ENCODE results near the gene C9orf43.

The C9orf43 gene

DNA sequence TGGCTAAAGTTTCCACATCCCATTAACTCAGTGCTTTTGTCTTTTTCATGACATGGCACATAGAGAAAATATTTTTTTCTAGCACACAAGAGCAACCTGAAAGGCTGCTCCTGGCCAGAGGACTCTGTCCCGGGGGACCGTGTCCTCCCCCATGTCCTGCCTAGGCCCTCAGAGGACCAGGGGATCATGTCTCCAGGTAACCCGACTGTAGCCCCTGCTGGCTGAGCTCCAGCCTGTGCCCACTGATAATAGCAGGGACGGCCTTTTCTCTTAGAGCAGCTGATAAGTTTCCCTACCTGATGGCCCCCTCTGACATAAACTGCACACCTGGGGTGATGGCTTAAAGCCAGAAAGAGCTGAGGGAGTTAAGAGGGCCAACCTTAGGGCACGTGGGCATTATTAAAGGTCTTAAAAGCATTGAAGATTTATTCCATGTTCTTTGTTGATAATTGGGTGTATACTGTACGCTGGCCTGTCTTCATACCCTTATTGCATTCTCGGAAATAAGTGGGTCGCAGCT, 39.7 kb upstream of the C9orf43 start:
- no peak overlapping the region for H2AFZ ChIP-seq (ENCODE audit: low read length)
- H2BK120ac ChIP-seq (ENCODE audit: low read depth, low read length): no peak overlapping the region
- no peak overlapping the region for H2AK5ac ChIP-seq (ENCODE audit: low read depth, low read length)
- no peak overlapping the region for H3K27ac ChIP-seq (replicated peaks; ENCODE audit: low read length)
- H3K4ac ChIP-seq (ENCODE audit: low read length): no peak overlapping the region
- no peak overlapping the region for H4K8ac ChIP-seq (ENCODE audit: low read depth, low read length)
- H3K4me3 ChIP-seq (ENCODE audit: low read length in 2 of 2): no peak overlapping the region
- H2BK5ac ChIP-seq (ENCODE audit: low read length): no peak overlapping the region
- no peak for DNase-seq (ENCODE audit: low spot score)
- H3K23ac ChIP-seq (ENCODE audit: low read depth, low read length, poor library complexity): no peak overlapping the region
- WGBS, 2 donors (ENCODE audit: extremely low coverage in 2 of 2, insufficient read length in 2 of 2, insufficient replicate concordance in 1 of 2): no CpG with 5 or more reads among the region's 8 CpGs
- no peak overlapping the region for H2BK15ac ChIP-seq (ENCODE audit: low read length)
- H3K36me3 ChIP-seq (replicated peaks in 1 of 2; ENCODE audit: control insufficient read depth in 2 of 2, insufficient read depth in 2 of 2, low read length in 2 of 2): peaks cover 11 to 16% of the 10 kb centered on the region in 2 donors
- H4K91ac ChIP-seq (ENCODE audit: low read depth, low read length, poor library complexity): no peak overlapping the region
- H3K14ac ChIP-seq (ENCODE audit: low read length): no peak overlapping the region
- H3K4me1 ChIP-seq (ENCODE audit: control insufficient read depth in 2 of 2, insufficient read depth in 1 of 2, low read depth in 1 of 2, low read length in 2 of 2): peaks cover 0 to 7% of the 10 kb centered on the region in 2 donors
- H3K27me3 ChIP-seq (ENCODE audit: control insufficient read depth in 3 of 3, insufficient read depth in 3 of 3, low read depth in 1 of 3, low read length in 3 of 3): peaks cover 0 to 19% (median 0%) of the 10 kb centered on the region in 3 experiments
- no peaks in the 10 kb centered on the region for H3K79me1 ChIP-seq (ENCODE audit: low read depth, low read length)
- no peak overlapping the region for H3K4me2 ChIP-seq (ENCODE audit: insufficient read depth, low read length, poor library complexity, severe bottlenecking)
- no peaks in the 10 kb centered on the region for H3K9me3 ChIP-seq (replicated peaks in 1 of 2; ENCODE audit: control insufficient read depth in 2 of 2, insufficient read depth in 1 of 2, low read depth in 1 of 2, low read length in 2 of 2)
- H3K18ac ChIP-seq (ENCODE audit: low read length): no peak overlapping the region
- H2BK12ac ChIP-seq (ENCODE audit: low read length): no peak overlapping the region
- H3K9ac ChIP-seq (ENCODE audit: low read depth, low read length, poor library complexity): no peak overlapping the region

DNA sequence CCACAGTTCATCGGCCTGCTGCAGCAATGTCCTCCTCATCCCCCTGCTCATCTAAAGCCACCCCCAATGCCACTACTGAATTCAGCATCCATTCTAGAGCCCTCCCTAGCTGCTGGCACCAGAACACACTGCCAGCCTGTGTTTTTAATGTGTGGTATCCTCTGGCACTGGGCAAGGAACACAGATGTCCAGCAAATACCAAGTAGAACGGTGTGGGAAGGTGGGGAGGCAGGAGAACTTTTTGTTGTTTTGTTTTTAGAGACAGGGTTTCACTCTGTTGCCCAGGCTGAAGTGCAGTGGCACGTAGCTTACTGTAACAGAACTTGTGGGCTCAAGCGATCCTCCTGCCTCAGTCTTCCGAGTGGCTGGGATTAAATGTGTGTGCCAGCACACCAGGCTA, 38.5 kb upstream of the C9orf43 start:
- Histone ChIP-seq H4K8ac (ENCODE audit: low read depth, low read length) (no peak overlapping the region), H3K27me3 (ENCODE audit: control insufficient read depth in 3 of 3, insufficient read depth in 3 of 3, low read depth in 1 of 3, low read length in 3 of 3) (peaks cover 0 to 14% (median 0%) of the 10 kb centered on the region in 3 experiments), H3K23ac (ENCODE audit: low read depth, low read length, poor library complexity) (peak overlapping the region; percentile 52), H3K4me2 (ENCODE audit: insufficient read depth, low read length, poor library complexity, severe bottlenecking) (no peak overlapping the region), H3K18ac (ENCODE audit: low read length) (no peak overlapping the region), H3K79me1 (ENCODE audit: low read depth, low read length) (no peaks in the 10 kb centered on the region), H2AK5ac (ENCODE audit: low read depth, low read length) (no peak overlapping the region), H3K36me3 (replicated peaks in 1 of 2; ENCODE audit: control insufficient read depth in 2 of 2, insufficient read depth in 2 of 2, low read length in 2 of 2) (peaks cover 11 to 16% of the 10 kb centered on the region in 2 donors), H2BK120ac (ENCODE audit: low read depth, low read length) (no peak overlapping the region), H3K9ac (ENCODE audit: low read depth, low read length, poor library complexity) (no peak overlapping the region), H3K4me1 (ENCODE audit: control insufficient read depth in 2 of 2, insufficient read depth in 1 of 2, low read depth in 1 of 2, low read length in 2 of 2) (peaks cover 0 to 7% of the 10 kb centered on the region in 2 donors), H4K91ac (ENCODE audit: low read depth, low read length, poor library complexity) (no peak overlapping the region), H2BK5ac (ENCODE audit: low read length) (no peak overlapping the region), H2AFZ (ENCODE audit: low read length) (no peak overlapping the region), H2BK12ac (ENCODE audit: low read length) (no peak overlapping the region), H3K4ac (ENCODE audit: low read length) (no peak overlapping the region), H3K4me3 (ENCODE audit: low read length in 2 of 2) (no peak overlapping the region), H3K14ac (ENCODE audit: low read length) (no peak overlapping the region), H2BK15ac (ENCODE audit: low read length) (no peak overlapping the region), H3K9me3 (replicated peaks in 1 of 2; ENCODE audit: control insufficient read depth in 2 of 2, insufficient read depth in 1 of 2, low read depth in 1 of 2, low read length in 2 of 2) (no peaks in the 10 kb centered on the region), H3K27ac (replicated peaks; ENCODE audit: low read length) (no peak overlapping the region)
- no CpG with 5 or more reads among the region's 5 CpGs for WGBS, 2 donors (ENCODE audit: extremely low coverage in 2 of 2, insufficient read length in 2 of 2, insufficient replicate concordance in 1 of 2)
- DNase-seq (ENCODE audit: low spot score): no peak

DNA sequence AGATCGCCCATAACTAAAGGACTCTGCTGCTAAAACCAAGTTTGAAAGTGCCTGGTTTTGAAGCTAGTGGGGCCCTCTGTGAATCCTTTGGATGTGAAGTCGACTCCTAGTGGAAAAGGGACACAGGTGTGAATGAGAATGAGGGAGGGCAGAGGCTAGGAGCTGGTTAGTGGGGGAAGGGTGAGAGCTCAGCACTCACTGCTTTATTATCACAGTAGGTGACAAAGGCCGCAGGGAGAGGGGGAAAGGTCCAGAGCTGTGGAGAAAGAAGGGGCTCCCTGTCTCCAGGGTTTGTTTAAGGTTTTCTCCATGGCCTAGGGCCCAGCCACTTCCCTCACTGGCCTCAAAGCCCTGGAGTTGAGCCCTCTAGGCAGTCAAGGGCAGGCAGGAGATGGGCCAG, 37.3 kb upstream of the C9orf43 start:
- no peaks in the 10 kb centered on the region for H3K79me1 ChIP-seq (ENCODE audit: low read depth, low read length)
- H3K4me2 ChIP-seq (ENCODE audit: insufficient read depth, low read length, poor library complexity, severe bottlenecking): no peak overlapping the region
- no peak overlapping the region for H3K14ac ChIP-seq (ENCODE audit: low read length)
- no peak overlapping the region for H3K27ac ChIP-seq (replicated peaks; ENCODE audit: low read length)
- no peak overlapping the region for H4K8ac ChIP-seq (ENCODE audit: low read depth, low read length)
- no peak overlapping the region for H4K91ac ChIP-seq (ENCODE audit: low read depth, low read length, poor library complexity)
- H3K4ac ChIP-seq (ENCODE audit: low read length): no peak overlapping the region
- WGBS, 2 donors (ENCODE audit: extremely low coverage in 2 of 2, insufficient read length in 2 of 2, insufficient replicate concordance in 1 of 2): no CpG with 5 or more reads among the region's 3 CpGs
- H3K9ac ChIP-seq (ENCODE audit: low read depth, low read length, poor library complexity): peak overlapping the region; percentile 37
- H2BK12ac ChIP-seq (ENCODE audit: low read length): no peak overlapping the region
- H3K4me3 ChIP-seq (ENCODE audit: low read length in 2 of 2): no peak overlapping the region
- DNase-seq (ENCODE audit: low spot score): no peak
- H3K18ac ChIP-seq (ENCODE audit: low read length): no peak overlapping the region
- H3K9me3 ChIP-seq (replicated peaks in 1 of 2; ENCODE audit: control insufficient read depth in 2 of 2, insufficient read depth in 1 of 2, low read depth in 1 of 2, low read length in 2 of 2): no peaks in the 10 kb centered on the region
- no peak overlapping the region for H2AK5ac ChIP-seq (ENCODE audit: low read depth, low read length)
- no peak overlapping the region for H2AFZ ChIP-seq (ENCODE audit: low read length)
- H3K4me1 ChIP-seq (ENCODE audit: control insufficient read depth in 2 of 2, insufficient read depth in 1 of 2, low read depth in 1 of 2, low read length in 2 of 2): peaks cover 0 to 7% of the 10 kb centered on the region in 2 donors
- peak overlapping the region; percentile 6 for H2BK5ac ChIP-seq (ENCODE audit: low read length)
- H2BK15ac ChIP-seq (ENCODE audit: low read length): no peak overlapping the region
- H3K23ac ChIP-seq (ENCODE audit: low read depth, low read length, poor library complexity): no peak overlapping the region
- peaks cover 11 to 16% of the 10 kb centered on the region in 2 donors for H3K36me3 ChIP-seq (replicated peaks in 1 of 2; ENCODE audit: control insufficient read depth in 2 of 2, insufficient read depth in 2 of 2, low read length in 2 of 2)
- no peak overlapping the region for H2BK120ac ChIP-seq (ENCODE audit: low read depth, low read length)
- peaks cover 0 to 10% (median 0%) of the 10 kb centered on the region in 3 experiments for H3K27me3 ChIP-seq (ENCODE audit: control insufficient read depth in 3 of 3, insufficient read depth in 3 of 3, low read depth in 1 of 3, low read length in 3 of 3)

DNA sequence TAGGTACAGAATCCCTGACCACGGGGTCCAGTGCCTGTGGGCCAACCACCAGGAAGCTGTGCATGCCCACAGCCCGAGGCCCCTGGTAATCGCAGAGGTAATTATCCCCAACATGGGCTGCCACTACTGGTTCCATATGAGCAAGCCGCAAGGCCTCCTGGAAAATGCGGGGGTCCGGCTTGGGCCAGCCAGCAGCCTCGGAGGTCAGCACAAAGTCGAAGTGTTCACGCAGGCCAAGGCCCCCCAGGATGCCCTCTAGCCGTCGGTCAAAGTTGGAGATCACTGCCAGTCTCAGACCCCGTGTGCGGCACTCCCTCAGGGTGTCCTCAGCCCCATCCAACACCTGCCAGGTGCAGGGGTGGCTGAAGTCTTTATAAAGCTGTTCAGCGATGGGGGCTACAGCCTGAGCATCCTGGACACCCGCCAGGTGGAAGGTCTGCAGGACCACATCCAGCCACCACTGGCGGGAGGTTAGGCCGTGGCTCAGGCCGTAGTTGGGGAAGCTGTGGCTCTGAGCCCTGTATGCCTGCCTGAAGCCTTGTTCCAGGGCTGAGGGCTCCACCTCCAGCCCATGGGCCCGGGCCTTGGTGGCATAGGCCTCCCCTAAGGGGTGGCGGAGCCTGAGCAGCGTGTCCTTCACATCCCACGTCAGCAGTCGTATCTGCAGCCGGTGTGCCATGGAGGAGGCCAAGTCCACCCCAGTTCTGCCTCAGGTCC, 36.7 kb upstream of the C9orf43 start:
- Histone ChIP-seq H2BK12ac (ENCODE audit: low read length) (no peak overlapping the region), H3K9me3 (replicated peaks in 1 of 2; ENCODE audit: control insufficient read depth in 2 of 2, insufficient read depth in 1 of 2, low read depth in 1 of 2, low read length in 2 of 2) (no peaks in the 10 kb centered on the region), H3K79me1 (ENCODE audit: low read depth, low read length) (no peaks in the 10 kb centered on the region), H3K18ac (ENCODE audit: low read length) (no peak overlapping the region), H4K8ac (ENCODE audit: low read depth, low read length) (no peak overlapping the region), H3K4ac (ENCODE audit: low read length) (no peak overlapping the region), H2AFZ (ENCODE audit: low read length) (no peak overlapping the region), H2BK5ac (ENCODE audit: low read length) (peak overlapping the region; percentile 6), H2BK120ac (ENCODE audit: low read depth, low read length) (no peak overlapping the region), H3K4me1 (ENCODE audit: control insufficient read depth in 2 of 2, insufficient read depth in 1 of 2, low read depth in 1 of 2, low read length in 2 of 2) (peaks cover 0 to 7% of the 10 kb centered on the region in 2 donors), H3K4me2 (ENCODE audit: insufficient read depth, low read length, poor library complexity, severe bottlenecking) (no peak overlapping the region), H2BK15ac (ENCODE audit: low read length) (no peak overlapping the region), H4K91ac (ENCODE audit: low read depth, low read length, poor library complexity) (no peak overlapping the region), H3K36me3 (replicated peaks in 1 of 2; ENCODE audit: control insufficient read depth in 2 of 2, insufficient read depth in 2 of 2, low read length in 2 of 2) (peaks cover 11 to 16% of the 10 kb centered on the region in 2 donors), H3K14ac (ENCODE audit: low read length) (no peak overlapping the region), H3K4me3 (ENCODE audit: low read length in 2 of 2) (no peak overlapping the region), H3K9ac (ENCODE audit: low read depth, low read length, poor library complexity) (peak overlapping the region; percentile 37), H3K23ac (ENCODE audit: low read depth, low read length, poor library complexity) (no peak overlapping the region), H3K27me3 (ENCODE audit: control insufficient read depth in 3 of 3, insufficient read depth in 3 of 3, low read depth in 1 of 3, low read length in 3 of 3) (peaks cover 0 to 5% (median 0%) of the 10 kb centered on the region in 3 experiments), H2AK5ac (ENCODE audit: low read depth, low read length) (no peak overlapping the region), H3K27ac (replicated peaks; ENCODE audit: low read length) (no peak overlapping the region)
- WGBS, 2 donors (ENCODE audit: extremely low coverage in 2 of 2, insufficient read length in 2 of 2, insufficient replicate concordance in 1 of 2): no CpG with 5 or more reads among the region's 24 CpGs
- no peak for DNase-seq (ENCODE audit: low spot score)
